ENCODE measurements around the gene PKP3. TPM values are rescaled to one million over a fixed set of nuclear protein-coding genes. Genes with fewer than 3 reads are reported as not detected.

PKP3 gene
- total and polyA plus RNA-seq, 12 donors: 0.13 to 3.0 (median 0.72) TPM

DNA sequence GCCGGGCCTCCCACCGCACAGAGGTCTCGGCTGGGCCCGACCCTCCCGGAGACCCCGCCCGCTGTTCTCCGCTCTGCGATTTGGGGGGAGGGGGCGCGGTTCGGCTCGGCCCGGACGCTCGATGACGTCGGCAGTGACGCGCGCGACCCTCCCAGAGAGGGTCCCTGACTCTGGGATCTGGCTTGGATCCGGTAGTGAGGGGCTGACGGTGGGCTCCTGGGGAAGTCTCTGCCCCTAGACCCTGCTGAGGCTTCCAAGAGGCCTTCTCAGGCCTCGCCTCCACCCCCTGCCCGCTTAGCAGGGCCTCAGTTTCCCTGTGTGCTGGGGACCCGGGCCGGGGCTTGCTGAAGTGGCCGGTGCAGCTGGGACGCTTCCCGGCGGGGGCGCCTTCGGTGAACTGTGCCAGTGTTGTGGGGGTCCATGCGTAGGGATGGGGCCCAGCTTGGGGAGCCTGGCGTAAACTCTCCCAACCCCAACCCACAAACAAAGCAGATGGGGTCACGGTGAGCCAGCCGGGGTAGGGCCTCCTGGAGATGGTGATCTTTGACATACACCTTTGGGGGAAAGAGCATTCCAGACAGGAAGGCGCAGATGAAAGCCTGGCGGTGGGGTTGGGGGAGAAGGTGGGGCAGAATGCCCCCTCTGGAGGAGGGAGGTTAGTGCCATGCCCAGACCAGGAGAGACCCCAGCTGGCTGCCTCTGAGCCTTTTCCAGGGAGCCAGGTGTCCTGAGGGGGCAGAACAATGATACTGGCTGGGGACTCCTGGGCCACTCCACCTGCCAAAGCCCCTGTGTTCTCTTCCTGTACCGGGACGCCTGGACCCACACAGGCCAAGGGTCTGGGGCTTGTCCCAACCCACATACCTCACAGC is 23.7 kb upstream of the PKP3 start:
- TF ChIP-seq, protein P1, sequence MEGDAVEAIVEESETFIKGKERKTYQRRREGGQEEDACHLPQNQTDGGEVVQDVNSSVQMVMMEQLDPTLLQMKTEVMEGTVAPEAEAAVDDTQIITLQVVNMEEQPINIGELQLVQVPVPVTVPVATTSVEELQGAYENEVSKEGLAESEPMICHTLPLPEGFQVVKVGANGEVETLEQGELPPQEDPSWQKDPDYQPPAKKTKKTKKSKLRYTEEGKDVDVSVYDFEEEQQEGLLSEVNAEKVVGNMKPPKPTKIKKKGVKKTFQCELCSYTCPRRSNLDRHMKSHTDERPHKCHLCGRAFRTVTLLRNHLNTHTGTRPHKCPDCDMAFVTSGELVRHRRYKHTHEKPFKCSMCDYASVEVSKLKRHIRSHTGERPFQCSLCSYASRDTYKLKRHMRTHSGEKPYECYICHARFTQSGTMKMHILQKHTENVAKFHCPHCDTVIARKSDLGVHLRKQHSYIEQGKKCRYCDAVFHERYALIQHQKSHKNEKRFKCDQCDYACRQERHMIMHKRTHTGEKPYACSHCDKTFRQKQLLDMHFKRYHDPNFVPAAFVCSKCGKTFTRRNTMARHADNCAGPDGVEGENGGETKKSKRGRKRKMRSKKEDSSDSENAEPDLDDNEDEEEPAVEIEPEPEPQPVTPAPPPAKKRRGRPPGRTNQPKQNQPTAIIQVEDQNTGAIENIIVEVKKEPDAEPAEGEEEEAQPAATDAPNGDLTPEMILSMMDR (IDR thresholded peaks at IDR 0.05): no peak
- intact Hi-C loops (cut with DNase I): loop anchor here in 1 of 10 donors (5.0 to 10.0 kb wide), 2 partner anchors 116 to 1472 kb away; no protein-coding TSS in a partner anchor

DNA sequence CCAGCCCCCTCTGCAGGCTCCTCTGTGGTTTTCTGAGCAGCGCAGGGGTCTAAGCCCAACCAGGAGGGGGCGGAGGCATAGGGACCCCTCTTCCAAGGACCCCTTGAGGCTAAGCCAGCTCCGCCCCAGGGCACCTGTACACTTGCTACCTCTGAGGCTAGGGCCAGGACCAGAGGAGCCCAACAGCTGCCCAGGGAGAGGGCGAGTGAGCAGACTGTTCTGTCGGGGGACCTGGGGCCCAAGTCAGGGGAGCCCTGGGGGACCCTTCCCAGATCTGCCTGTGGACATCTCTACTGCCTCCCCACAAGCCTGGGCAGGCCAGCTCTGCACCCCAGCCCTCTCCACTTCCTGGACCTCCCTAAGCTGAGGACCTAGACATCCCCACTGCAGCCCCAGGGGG is 23.0 kb upstream of the PKP3 start:
- TF ChIP-seq, protein P1 (IDR thresholded peaks at IDR 0.05): no peak
- H3K36me3 ChIP-seq: no peaks in the 10 kb centered on the region
- no peaks in the 10 kb centered on the region for H3K9me3 ChIP-seq
- no peak overlapping the region for H3K4me3 ChIP-seq
- no peak for DNase-seq
- no peak for ATAC-seq
- H3K4me1 ChIP-seq: peaks cover 0 to 10% (median 8%) of the 10 kb centered on the region in 9 donors
- WGBS, 2 donors: 87 to 89% methylated on average over 4 to 5 of the region's 5 CpGs
- H3K27me3 ChIP-seq: peaks cover 0 to 57% (median 41%) of the 10 kb centered on the region in 7 donors
- intact Hi-C loops (cut with DNase I): loop anchor here in 1 of 10 donors (5.0 to 10.0 kb wide), 2 partner anchors 116 to 1471 kb away; no protein-coding TSS in a partner anchor
- H3K27ac ChIP-seq: no peak overlapping the region

More for the DNA sequence above, 23.7 kb upstream of the PKP3 start:
- DNase-seq (no peak), ATAC-seq (no peak)
- peaks cover 0 to 58% (median 49%) of the 10 kb centered on the region in 7 donors for H3K27me3 ChIP-seq
- no peak overlapping the region for H3K27ac ChIP-seq
- H3K36me3 ChIP-seq: no peaks in the 10 kb centered on the region
- H3K9me3 ChIP-seq: no peaks in the 10 kb centered on the region
- 20 to 22% methylated on average over 39 to 42 of the region's 42 CpGs for WGBS, 2 donors
- peaks cover 0 to 10% (median 8%) of the 10 kb centered on the region in 9 donors for H3K4me1 ChIP-seq
- H3K4me3 ChIP-seq: no peak overlapping the region

DNA sequence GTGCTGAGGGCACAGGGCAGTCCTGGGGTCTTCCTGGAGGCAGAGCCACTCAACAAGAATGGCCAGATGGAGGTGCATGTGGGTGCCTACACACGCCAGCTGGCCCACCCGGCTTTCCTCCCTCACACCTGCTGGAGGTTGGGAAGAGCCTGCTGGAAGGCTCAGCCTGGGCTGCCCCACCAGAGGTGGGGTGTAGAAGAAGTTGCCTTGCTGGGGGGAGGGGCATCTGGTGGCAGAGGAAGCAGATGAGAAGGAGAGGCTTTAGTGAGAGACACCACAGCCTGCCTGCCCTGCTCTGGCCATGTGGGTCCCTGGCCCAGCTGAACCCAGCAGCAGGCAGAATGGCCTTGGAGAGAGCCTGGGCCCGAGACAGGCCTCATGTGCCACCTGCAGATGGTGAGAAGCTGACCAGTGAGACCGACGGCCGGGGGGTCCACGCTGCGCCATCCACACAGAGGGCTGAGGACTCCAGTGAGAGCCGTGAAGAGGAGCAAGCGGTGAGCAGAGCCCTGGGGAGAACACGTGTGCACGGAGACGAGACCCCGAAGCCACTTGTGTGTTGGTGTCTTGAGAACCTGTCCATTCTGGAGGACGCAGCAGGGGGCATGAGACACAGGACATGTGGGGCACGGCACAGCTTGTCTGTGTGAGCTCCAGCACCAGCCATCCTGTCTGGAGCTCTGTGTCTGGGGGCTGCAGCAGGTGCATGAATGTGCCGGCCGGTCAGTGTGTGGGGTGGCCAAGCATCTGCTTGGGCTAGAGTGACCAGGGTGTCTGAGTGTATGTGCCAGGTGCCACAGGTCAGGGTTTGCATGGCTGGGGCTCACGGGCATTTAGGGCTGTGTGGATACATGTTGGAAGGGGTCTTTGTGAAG is 22.1 kb upstream of the PKP3 start:
- Histone ChIP-seq H3K27ac (no peak overlapping the region), H3K9me3 (no peaks in the 10 kb centered on the region), H3K4me3 (no peak overlapping the region), H3K27me3 (peaks cover 0 to 48% (median 32%) of the 10 kb centered on the region in 7 donors), H3K36me3 (no peaks in the 10 kb centered on the region), H3K4me1 (peaks cover 0 to 10% (median 8%) of the 10 kb centered on the region in 9 donors)
- ATAC-seq (no peak), DNase-seq (no peak)
- intact Hi-C loops (cut with DNase I): loop anchor here in 1 of 10 donors (5.0 to 10.0 kb wide), 2 partner anchors 117 to 1470 kb away; no protein-coding TSS in a partner anchor
- TF ChIP-seq, protein P1 (IDR thresholded peaks at IDR 0.05): no peak
- 85 to 86% methylated on average over 19 of the region's 19 CpGs for WGBS, 2 donors

Data from heart right ventricle (tissue), 16 donors.